Keratinocyte (primary cell): ENCODE data around the gene SERINC1.

ENCODE experiments used
- EZH2 ChIP-seq: IDR thresholded peaks from one replicate; pipeline ENCODE4 v1.6.1; 2012; ENCODE audit warnings: inconsistent platforms, mild to moderate bottlenecking, low read length, moderate library complexity
- TF ChIP-seq, protein P1 (sequence below), 3 experiments: IDR thresholded peaks in 1 of 3; conservative IDR thresholded peaks in 1 of 3; optimal IDR thresholded peaks in 1 of 3; 2 replicates in 2 of 3; 3 replicates in 1 of 3; pipeline versions ENCODE3 to v1.5.1; 2011; ENCODE audit warnings: low read length in 3 of 3, mild to moderate bottlenecking in 3 of 3, moderate library complexity in 2 of 3, control low read depth in 1 of 3, inconsistent platforms in 1 of 3; ENCODE audit not compliant: insufficient read depth in 2 of 3; ENCODE audit errors: extremely low read depth in 1 of 3

DNA sequence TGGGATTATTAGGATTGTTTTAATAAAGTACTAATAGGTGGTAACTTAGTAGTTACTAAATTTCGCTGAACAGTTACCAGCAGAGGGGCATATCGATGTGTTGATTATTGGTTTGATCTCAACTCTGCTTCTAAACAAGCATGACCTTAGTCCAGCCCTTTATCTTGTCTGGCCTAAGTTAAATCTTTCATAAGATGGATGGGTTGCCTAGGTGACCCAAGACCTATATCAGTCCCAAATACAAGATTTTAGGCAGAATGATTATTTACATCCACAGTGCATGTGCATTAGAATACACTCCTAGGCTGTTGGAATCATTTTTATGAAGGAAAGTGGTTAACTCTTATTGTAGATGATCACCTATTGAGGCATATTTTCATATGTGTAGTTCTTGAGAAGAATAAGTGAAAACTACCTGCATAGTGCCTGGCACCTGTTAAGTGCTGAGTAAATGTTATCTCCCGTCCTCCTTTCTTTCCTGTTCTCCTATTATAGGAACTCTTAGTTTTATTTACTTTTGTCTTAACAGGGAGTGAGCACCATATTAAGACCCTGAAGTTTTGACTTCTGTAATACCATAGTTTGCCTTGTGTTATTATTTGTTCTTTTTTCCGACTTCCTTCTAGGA is 71.0 kb downstream of the SERINC1 start:
- TF ChIP-seq, protein P1, sequence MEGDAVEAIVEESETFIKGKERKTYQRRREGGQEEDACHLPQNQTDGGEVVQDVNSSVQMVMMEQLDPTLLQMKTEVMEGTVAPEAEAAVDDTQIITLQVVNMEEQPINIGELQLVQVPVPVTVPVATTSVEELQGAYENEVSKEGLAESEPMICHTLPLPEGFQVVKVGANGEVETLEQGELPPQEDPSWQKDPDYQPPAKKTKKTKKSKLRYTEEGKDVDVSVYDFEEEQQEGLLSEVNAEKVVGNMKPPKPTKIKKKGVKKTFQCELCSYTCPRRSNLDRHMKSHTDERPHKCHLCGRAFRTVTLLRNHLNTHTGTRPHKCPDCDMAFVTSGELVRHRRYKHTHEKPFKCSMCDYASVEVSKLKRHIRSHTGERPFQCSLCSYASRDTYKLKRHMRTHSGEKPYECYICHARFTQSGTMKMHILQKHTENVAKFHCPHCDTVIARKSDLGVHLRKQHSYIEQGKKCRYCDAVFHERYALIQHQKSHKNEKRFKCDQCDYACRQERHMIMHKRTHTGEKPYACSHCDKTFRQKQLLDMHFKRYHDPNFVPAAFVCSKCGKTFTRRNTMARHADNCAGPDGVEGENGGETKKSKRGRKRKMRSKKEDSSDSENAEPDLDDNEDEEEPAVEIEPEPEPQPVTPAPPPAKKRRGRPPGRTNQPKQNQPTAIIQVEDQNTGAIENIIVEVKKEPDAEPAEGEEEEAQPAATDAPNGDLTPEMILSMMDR (optimal IDR thresholded peaks at IDR 0.05 in 1 of 3, IDR thresholded peaks at IDR 0.05 in 1 of 3, conservative IDR thresholded peaks at IDR 0.05 in 1 of 3; ENCODE audit: extremely low read depth in 1 of 3, insufficient read depth in 2 of 3, low read length in 3 of 3), result no peak
- TF ChIP-seq EZH2, result no peak
